Panc1 (cell line): ENCODE data around the gene PLEKHA7. TPM values are rescaled to one million over a fixed set of nuclear protein-coding genes. Genes with fewer than 3 reads are reported as not detected.
A peak's percentile ranks its signal among the peaks of the same experiment; 100 is the strongest.

Experiments used
- ATAC-seq: fragments of 200-7000 bp; cut with Tn5 transposase; 2 replicates; pipeline ENCODE4 v1.9.1; 2020; ENCODE audit warnings: mild to moderate bottlenecking, moderate library complexity
- BruUV-seq: library from RNA; stranded (reverse); fragments of 400-500 nt; replicated peaks from 2 replicates; lab custom pipeline; 2021; lab: Mats Ljungman, UMichigan
- CTCF ChIA-PET: fragments of 300-600 bp; sonication (Branson Sonifier 250); formaldehyde crosslinking; loops from one replicate; lab custom pipeline; 2022; ENCODE audit warnings: antibody characterized with exemption; lab: Charles Lee
- POLR2A ChIA-PET: fragments of 300-600 bp; sonication (Branson Sonifier 250); formaldehyde crosslinking; loops from one replicate; lab custom pipeline; 2022; ENCODE audit warnings: antibody characterized with exemption; lab: Charles Lee
- DNase-seq: peaks from one replicate; pipeline ENCODE4 v3.0.0-alpha.2; 2010; ENCODE audit warnings: low read depth, low spot score
- H3K27ac ChIP-seq: 2 replicates; pipeline ENCODE4 v1.5.1; 2011; ENCODE audit warnings: mild to moderate bottlenecking, low read length, inconsistent platforms
- H3K27me3 ChIP-seq: fragments of 200-500 bp; sonication (Bioruptor generic); 2 replicates; pipeline ENCODE4 v1.6.0; 2014; ENCODE audit warnings: low read length, inconsistent platforms; ENCODE audit not compliant: control insufficient read depth, insufficient read depth
- H3K36me3 ChIP-seq: fragments of 200-500 bp; sonication (Bioruptor generic); 2 replicates; pipeline ENCODE4 v1.5.1; 2014; ENCODE audit warnings: inconsistent platforms, mild to moderate bottlenecking, low read length, moderate library complexity; ENCODE audit not compliant: control insufficient read depth, insufficient read depth
- H3K4me1 ChIP-seq: 2 replicates; pipeline ENCODE4 v1.5.1; 2011; ENCODE audit warnings: inconsistent platforms, mild to moderate bottlenecking, low read length, moderate library complexity; ENCODE audit not compliant: control insufficient read depth, insufficient read depth
- H3K4me3 ChIP-seq, 2 experiments: 2 replicates each; pipeline ENCODE4 v1.5.1; 2011 to 2012; ENCODE audit warnings: low read depth in 2 of 2, low read length in 2 of 2, mild to moderate bottlenecking in 2 of 2, inconsistent platforms in 1 of 2, moderate library complexity in 1 of 2
- H3K9me3 ChIP-seq: fragments of 200-500 bp; sonication (Bioruptor generic); 2 replicates; pipeline ENCODE4 v1.5.1; 2014; ENCODE audit warnings: low read depth, mild to moderate bottlenecking, inconsistent platforms, low read length, moderate library complexity; ENCODE audit not compliant: control insufficient read depth, insufficient read depth
- CTCF ChIP-seq: fragments of 450-650 bp; IDR thresholded peaks from 2 replicates; pipeline ENCODE4 v1.5.1; 2017; ENCODE audit warnings: mild to moderate bottlenecking
- POLR2AphosphoS5 ChIP-seq: IDR thresholded peaks from 2 replicates; pipeline ENCODE4 v1.6.1; 2012; ENCODE audit warnings: mild to moderate bottlenecking, low read depth, low read length, moderate library complexity
- REST ChIP-seq, 2 experiments: IDR thresholded peaks; 2 replicates each; pipeline ENCODE4 v1.6.1; 2011 to 2012; ENCODE audit warnings: low read depth in 2 of 2, control low read depth in 1 of 2, low read length in 1 of 2, mild to moderate bottlenecking in 1 of 2, moderate library complexity in 1 of 2; ENCODE audit not compliant: insufficient read depth in 1 of 2
- SIN3A ChIP-seq: IDR thresholded peaks from 2 replicates; pipeline ENCODE4 v1.6.1; 2012; ENCODE audit warnings: low read depth, mild to moderate bottlenecking, low read length, moderate library complexity, borderline replicate concordance; ENCODE audit not compliant: insufficient read depth
- TCF7L2 ChIP-seq: IDR thresholded peaks from 2 replicates; pipeline ENCODE4 v1.6.1; 2011; ENCODE audit warnings: mild to moderate bottlenecking, low read depth, low read length, inconsistent platforms
- in situ Hi-C: cut with HindIII; loops from 2 replicates; pipeline ENCODE4 v1.10.0; 2016; ENCODE audit warnings: low sequenced_read_pairs, low pct_unique_long_range_greater_than_20kb
- intact Hi-C: fragments of 100-400 bp; cut with micrococcal nuclease; formaldehyde crosslinking; loops from one replicate; pipeline ENCODE4 v1.10.0; 2022; ENCODE audit not compliant: unreplicated experiment
- total RNA-seq: library from RNA; stranded (reverse); gene quantifications from one replicate; pipeline ENCODE4 v1.2.1, GENCODE V29; 2021; ENCODE audit not compliant: unreplicated experiment

PLEKHA7 gene
- total RNA-seq, 1 experiment from 2014 or later, result 11.6 TPM

- Histone ChIP-seq H3K36me3 (no peaks in the 10 kb centered on the region), H3K4me1 (no peaks in the 10 kb centered on the region), H3K27me3 (no peaks in the 10 kb centered on the region), H3K27ac (no peak overlapping the region), H3K9me3 (no peaks in the 10 kb centered on the region), H3K4me3 (no peak overlapping the region)
- POLR2A ChIA-PET, result no interaction called here
- intact Hi-C loops, result no loop called here
- BruUV-seq, result no TSS peak
- peak; percentile 69; the same call in 1 of the 2 replicates for ATAC-seq
- DNase-seq, result no peak
- CTCF ChIA-PET, result no interaction called here
- TF ChIP-seq POLR2AphosphoS5 (no peak), TCF7L2 (no peak), REST (IDR thresholded peaks at IDR 0.05; ENCODE audit: insufficient read depth in 1 of 2, low read depth in 2 of 2, low read length in 1 of 2) (no peak), SIN3A (no peak), CTCF (no peak)
- in situ Hi-C loops, result no loop called here
Observed at GRCh38 chr11:16881074-16881709, 133.0 kb downstream of the PLEKHA7 start.

GRCh38 chr11:16880184-16880801, 133.9 kb downstream of the PLEKHA7 start:
- in situ Hi-C loops (no loop called here), intact Hi-C loops (no loop called here)
- ChIA-PET CTCF (no interaction called here), POLR2A (no interaction called here)
- TF ChIP-seq CTCF (no peak), REST (IDR thresholded peaks at IDR 0.05; ENCODE audit: insufficient read depth in 1 of 2, low read depth in 2 of 2, low read length in 1 of 2) (no peak), POLR2AphosphoS5 (no peak), SIN3A (no peak), TCF7L2 (no peak)
- DNase-seq (no peak), ATAC-seq (no peak)
- H3K27me3 ChIP-seq, result no peaks in the 10 kb centered on the region
- H3K36me3 ChIP-seq, result no peaks in the 10 kb centered on the region
- no TSS peak for BruUV-seq
- no peaks in the 10 kb centered on the region for H3K9me3 ChIP-seq
- no peak overlapping the region for H3K4me3 ChIP-seq
- H3K27ac ChIP-seq, result no peak overlapping the region
- H3K4me1 ChIP-seq, result no peaks in the 10 kb centered on the region
